HepG2 (cell line): ENCODE measurements around the gene OPA3.

ENCODE experiments used
- CSRNP2 ChIP-seq: sonication (generic); formaldehyde crosslinking; conservative IDR thresholded peaks from 2 replicates; pipeline ENCODE4 v1.8.0; 2022; ENCODE audit warnings: low read depth, missing genetic modification reagents
- EP300 ChIP-seq, 3 experiments: sonication (generic) in 1 of 3; formaldehyde crosslinking in 1 of 3; IDR thresholded peaks; 2 replicates each; pipeline versions ENCODE4 v1.5.1 to v1.6.1; 2011 to 2020; ENCODE audit warnings: low read depth in 2 of 3, low read length in 2 of 3, borderline replicate concordance in 1 of 3, improper control_type of control experiment in 1 of 3, mild to moderate bottlenecking in 1 of 3, missing genetic modification reagents in 1 of 3, moderate library complexity in 1 of 3
- POLR2AphosphoS5 ChIP-seq: IDR thresholded peaks from 2 replicates; pipeline ENCODE4 v1.6.1; 2012; ENCODE audit warnings: low read depth, low read length
- PRPF4 ChIP-seq: fragments of 200-400 bp; formaldehyde crosslinking; IDR thresholded peaks from 2 replicates; pipeline ENCODE4 v1.6.1; 2016; ENCODE audit warnings: low read length, low read depth; ENCODE audit not compliant: poor library complexity, severe bottlenecking
- TAF1 ChIP-seq: sonication (generic); formaldehyde crosslinking; IDR thresholded peaks from 2 replicates; pipeline ENCODE4 v1.4.0; 2020; ENCODE audit warnings: missing genetic modification reagents
- ZBTB40 ChIP-seq, 2 experiments: fragments of 450-650 bp in 1 of 2; sonication (generic) in 1 of 2; formaldehyde crosslinking in 1 of 2; IDR thresholded peaks; 2 replicates each; pipeline versions ENCODE4 v1.6.1 to v1.8.0; 2016 to 2022; ENCODE audit warnings: antibody characterized with exemption in 1 of 2, mild to moderate bottlenecking in 1 of 2, missing genetic modification reagents in 1 of 2
- ZBTB8A ChIP-seq: sonication (generic); formaldehyde crosslinking; IDR thresholded peaks from 2 replicates; pipeline ENCODE4 v1.4.0; 2020; ENCODE audit warnings: mild to moderate bottlenecking, low read depth, missing genetic modification reagents, borderline replicate concordance
- ZNF274 ChIP-seq: sonication (generic); formaldehyde crosslinking; IDR thresholded peaks from 2 replicates; pipeline ENCODE4 v1.5.1; 2020; ENCODE audit warnings: mild to moderate bottlenecking, missing genetic modification reagents
- ZNF460 ChIP-seq: sonication (generic); formaldehyde crosslinking; IDR thresholded peaks from 2 replicates; pipeline ENCODE4 v1.5.1; 2020; ENCODE audit warnings: missing genetic modification reagents, mild to moderate bottlenecking, borderline replicate concordance
- ZSCAN29 ChIP-seq: sonication (generic); formaldehyde crosslinking; conservative IDR thresholded peaks from 2 replicates; pipeline ENCODE4 v1.4.0; 2020; ENCODE audit warnings: mild to moderate bottlenecking, missing genetic modification reagents
- TF ChIP-seq, protein P1 (sequence below): IDR thresholded peaks from 2 replicates; pipeline ENCODE4 v1.6.1; 2016; ENCODE audit warnings: low read depth, borderline replicate concordance
- TF ChIP-seq, protein P2 (sequence below): sonication (generic); formaldehyde crosslinking; IDR thresholded peaks from 2 replicates; pipeline ENCODE4 v1.5.1; 2020; ENCODE audit warnings: missing genetic modification reagents, mild to moderate bottlenecking, borderline replicate concordance
- TF ChIP-seq, protein P3 (sequence below): sonication (generic); formaldehyde crosslinking; IDR thresholded peaks from 2 replicates; pipeline ENCODE4 v1.5.0; 2020; ENCODE audit warnings: mild to moderate bottlenecking, missing genetic modification reagents, moderate library complexity
- TF ChIP-seq, protein P4 (sequence below): sonication (generic); formaldehyde crosslinking; IDR thresholded peaks from 2 replicates; pipeline ENCODE4 v1.4.0; 2020; ENCODE audit warnings: missing genetic modification reagents, borderline replicate concordance

GRCh38 chr19:45569619-45570421, 14.8 kb downstream of the OPA3 start:
- TF ChIP-seq TAF1 (CRISPR knock-in tag) = no peak
- no peak for TF ChIP-seq POLR2AphosphoS5
- no peak for TF ChIP-seq CSRNP2 (CRISPR knock-in tag)
- TF ChIP-seq, protein P1, sequence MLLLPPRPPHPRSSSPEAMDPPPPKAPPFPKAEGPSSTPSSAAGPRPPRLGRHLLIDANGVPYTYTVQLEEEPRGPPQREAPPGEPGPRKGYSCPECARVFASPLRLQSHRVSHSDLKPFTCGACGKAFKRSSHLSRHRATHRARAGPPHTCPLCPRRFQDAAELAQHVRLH = 0 out of 2 replicates have a peak, but pooled peaks have one; percentile 36
- TF ChIP-seq, protein P2, sequence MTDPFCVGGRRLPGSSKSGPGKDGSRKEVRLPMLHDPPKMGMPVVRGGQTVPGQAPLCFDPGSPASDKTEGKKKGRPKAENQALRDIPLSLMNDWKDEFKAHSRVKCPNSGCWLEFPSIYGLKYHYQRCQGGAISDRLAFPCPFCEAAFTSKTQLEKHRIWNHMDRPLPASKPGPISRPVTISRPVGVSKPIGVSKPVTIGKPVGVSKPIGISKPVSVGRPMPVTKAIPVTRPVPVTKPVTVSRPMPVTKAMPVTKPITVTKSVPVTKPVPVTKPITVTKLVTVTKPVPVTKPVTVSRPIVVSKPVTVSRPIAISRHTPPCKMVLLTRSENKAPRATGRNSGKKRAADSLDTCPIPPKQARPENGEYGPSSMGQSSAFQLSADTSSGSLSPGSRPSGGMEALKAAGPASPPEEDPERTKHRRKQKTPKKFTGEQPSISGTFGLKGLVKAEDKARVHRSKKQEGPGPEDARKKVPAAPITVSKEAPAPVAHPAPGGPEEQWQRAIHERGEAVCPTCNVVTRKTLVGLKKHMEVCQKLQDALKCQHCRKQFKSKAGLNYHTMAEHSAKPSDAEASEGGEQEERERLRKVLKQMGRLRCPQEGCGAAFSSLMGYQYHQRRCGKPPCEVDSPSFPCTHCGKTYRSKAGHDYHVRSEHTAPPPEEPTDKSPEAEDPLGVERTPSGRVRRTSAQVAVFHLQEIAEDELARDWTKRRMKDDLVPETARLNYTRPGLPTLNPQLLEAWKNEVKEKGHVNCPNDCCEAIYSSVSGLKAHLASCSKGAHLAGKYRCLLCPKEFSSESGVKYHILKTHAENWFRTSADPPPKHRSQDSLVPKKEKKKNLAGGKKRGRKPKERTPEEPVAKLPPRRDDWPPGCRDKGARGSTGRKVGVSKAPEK (CRISPR knock-in tag) = no peak
- TF ChIP-seq, protein P3, sequence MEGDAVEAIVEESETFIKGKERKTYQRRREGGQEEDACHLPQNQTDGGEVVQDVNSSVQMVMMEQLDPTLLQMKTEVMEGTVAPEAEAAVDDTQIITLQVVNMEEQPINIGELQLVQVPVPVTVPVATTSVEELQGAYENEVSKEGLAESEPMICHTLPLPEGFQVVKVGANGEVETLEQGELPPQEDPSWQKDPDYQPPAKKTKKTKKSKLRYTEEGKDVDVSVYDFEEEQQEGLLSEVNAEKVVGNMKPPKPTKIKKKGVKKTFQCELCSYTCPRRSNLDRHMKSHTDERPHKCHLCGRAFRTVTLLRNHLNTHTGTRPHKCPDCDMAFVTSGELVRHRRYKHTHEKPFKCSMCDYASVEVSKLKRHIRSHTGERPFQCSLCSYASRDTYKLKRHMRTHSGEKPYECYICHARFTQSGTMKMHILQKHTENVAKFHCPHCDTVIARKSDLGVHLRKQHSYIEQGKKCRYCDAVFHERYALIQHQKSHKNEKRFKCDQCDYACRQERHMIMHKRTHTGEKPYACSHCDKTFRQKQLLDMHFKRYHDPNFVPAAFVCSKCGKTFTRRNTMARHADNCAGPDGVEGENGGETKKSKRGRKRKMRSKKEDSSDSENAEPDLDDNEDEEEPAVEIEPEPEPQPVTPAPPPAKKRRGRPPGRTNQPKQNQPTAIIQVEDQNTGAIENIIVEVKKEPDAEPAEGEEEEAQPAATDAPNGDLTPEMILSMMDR (CRISPR knock-in tag) = peak; percentile 90
- TF ChIP-seq ZNF460 (CRISPR knock-in tag) = no peak
- no peak for TF ChIP-seq PRPF4
- TF ChIP-seq ZBTB40 (IDR thresholded peaks at IDR 0.05) = no peak
- TF ChIP-seq ZBTB40 (CRISPR knock-in tag; IDR thresholded peaks at IDR 0.05) = no peak
- no peak for TF ChIP-seq ZBTB8A (CRISPR knock-in tag)
- no peak for TF ChIP-seq ZSCAN29 (CRISPR knock-in tag)
- TF ChIP-seq, protein P4, sequence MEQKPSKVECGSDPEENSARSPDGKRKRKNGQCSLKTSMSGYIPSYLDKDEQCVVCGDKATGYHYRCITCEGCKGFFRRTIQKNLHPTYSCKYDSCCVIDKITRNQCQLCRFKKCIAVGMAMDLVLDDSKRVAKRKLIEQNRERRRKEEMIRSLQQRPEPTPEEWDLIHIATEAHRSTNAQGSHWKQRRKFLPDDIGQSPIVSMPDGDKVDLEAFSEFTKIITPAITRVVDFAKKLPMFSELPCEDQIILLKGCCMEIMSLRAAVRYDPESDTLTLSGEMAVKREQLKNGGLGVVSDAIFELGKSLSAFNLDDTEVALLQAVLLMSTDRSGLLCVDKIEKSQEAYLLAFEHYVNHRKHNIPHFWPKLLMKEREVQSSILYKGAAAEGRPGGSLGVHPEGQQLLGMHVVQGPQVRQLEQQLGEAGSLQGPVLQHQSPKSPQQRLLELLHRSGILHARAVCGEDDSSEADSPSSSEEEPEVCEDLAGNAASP (CRISPR knock-in tag) = peak; percentile 19; the same call in 1 of the 2 replicates
- TF ChIP-seq EP300 (IDR thresholded peaks at IDR 0.05; ENCODE audit: low read depth in 2 of 2, low read length in 2 of 2) = no peak
- TF ChIP-seq EP300 (CRISPR knock-in tag; IDR thresholded peaks at IDR 0.05; ENCODE audit: borderline replicate concordance) = no peak
- TF ChIP-seq ZNF274 (CRISPR knock-in tag) = no peak
